AG20443 (cell line): ENCODE measurements around the gene KCND2.
"Not testable (repeated sequence)": the region's sequence is repeated elsewhere in the genome, so short reads cannot be mapped to it uniquely, and the experiment has no call there.

Experiments used
- DNase-seq: peaks from one replicate; pipeline ENCODE4 v3.0.0; 2012; ENCODE audit warnings: low spot score, mixed read lengths

Gene KCND2

DNA sequence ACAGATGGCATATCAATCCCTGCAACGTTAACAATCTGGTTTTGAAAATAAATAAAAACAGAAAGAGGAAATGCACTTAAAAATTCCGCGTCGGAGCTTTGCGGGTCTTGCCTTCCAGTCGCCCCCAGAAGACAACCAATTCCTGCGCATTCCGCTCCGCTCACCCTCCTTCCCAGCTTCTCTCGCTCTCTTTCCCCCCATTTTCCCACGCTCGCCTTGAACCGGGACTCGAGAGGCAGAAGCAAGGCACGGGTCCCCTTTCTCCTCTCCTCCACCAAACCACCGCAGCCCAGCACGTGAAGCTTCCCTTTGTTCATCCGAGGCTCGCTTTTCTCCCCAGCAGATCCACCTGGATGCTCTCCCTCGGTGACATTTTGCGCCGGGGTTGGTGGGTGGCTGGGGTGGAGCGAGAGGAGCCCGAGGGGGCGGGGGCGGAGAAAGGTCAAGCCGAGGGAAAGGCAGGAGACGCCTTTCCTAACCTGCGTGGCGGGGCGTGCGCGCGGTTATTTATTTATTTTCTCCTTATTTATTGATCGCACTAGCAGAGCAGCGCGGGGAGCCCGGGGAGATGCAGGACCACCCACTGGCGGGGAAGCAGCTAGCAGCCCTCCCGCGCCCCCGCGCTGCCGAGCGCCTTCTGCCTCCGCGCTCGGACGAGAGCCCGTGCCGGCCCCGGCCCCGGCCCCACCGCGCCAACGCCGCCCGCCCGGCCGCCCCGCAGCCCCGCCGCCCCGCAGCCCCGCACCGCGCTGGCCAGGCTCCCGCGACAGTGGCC, at the start of gene KCND2:
Gene KCND2, plus strand, starts transcription at position 475 of the 775 bp plus-strand sequence.
- peak; percentile 24 for DNase-seq

DNA sequence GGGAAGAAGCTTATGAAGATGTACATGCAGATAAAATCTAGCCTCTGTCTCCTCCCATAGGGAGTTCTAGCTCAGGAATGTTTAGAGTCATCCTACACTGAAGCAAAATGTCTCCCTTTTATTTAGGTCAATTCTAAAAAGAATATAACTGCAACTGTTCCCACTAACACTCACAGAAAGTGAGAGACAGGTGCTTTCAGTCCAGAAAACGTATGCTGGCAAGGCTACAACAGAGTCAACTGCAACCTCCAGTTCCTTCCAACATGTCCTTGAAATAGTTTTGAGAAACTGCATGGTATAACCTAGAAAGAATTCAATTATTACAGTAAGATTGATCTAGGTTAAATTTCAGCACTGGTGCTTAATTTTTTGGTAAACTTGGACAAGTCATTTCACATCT, 46.8 kb upstream of the KCND2 start:
- no peak for DNase-seq

DNA sequence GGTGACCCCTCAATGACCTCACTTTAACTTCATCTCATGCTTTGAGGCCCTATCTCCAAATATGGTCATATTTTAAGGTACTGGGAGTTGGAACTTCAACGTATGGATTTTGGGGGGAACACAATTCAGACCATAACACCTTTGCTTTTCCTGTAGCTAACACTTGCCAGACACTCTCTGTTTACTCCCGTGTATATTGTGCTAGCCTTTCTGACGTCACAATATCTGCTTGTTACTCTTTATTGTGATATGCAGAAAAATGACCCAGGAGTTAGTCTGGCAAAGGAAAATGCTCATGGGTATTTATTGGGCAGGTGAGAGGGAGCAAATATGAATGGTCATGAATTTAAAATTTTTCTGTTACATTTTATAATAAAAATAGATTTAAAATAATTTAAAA, 45.7 kb upstream of the KCND2 start:
- DNase-seq, result no peak

DNA sequence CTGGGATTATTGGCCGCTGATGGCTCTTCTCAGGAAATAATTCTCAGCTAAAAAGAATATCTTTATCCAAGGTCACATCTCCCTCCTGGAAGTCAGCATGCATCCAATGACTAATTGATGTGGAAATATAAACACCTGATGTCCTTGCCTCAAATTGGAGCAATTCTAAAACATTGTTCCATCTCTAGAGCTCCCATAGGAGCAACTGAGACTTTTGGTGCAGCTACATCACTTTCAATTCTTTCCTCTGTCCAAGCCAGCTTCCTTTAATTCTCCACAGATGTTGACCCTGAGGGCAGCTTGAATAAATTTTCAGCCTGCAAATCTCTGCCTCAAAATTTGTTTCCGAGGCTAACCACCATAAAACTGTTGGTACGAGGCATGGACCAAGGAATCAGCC, 43.9 kb upstream of the KCND2 start:
- DNase-seq, result no peak

DNA sequence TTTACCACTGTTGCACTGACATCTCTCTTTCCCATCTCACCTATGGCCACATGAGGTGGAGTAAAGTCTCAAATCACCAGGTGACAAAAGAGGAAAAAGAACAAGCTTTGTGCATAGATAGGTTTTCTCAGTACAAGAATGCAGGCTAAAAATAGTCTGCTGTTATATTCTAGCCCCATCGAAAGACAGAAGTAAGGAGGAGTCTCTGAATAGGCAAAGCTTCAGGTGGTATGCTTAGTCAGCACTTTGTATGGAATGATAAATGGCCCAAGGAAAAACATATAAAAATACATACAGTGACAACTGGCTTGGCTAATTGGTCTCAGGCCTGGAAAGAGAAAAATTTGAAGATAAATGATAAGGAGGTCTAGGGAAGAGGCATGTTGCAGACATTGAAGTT, 39.6 kb upstream of the KCND2 start:
- DNase-seq, result no peak

DNA sequence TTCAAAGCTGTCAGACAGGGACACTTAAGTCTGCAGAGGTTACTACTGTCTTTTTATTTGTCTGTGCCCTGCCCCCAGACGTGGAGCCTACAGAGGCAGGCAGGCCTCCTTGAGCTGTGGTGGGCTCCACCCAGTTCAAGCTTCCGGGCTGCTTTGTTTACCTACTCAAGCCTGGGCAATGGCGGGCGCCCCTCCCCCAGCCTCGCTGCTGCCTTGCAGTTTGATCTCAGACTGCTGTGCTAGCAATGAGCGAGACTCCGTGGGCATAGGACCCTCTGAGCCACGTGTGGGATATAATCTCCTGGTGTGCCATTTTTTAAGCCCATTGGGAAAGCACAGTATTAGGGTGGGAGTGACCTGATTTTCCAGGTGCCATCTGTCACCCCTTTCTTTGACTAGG, 32.6 kb upstream of the KCND2 start:
- not testable (repeated sequence) for DNase-seq

DNA sequence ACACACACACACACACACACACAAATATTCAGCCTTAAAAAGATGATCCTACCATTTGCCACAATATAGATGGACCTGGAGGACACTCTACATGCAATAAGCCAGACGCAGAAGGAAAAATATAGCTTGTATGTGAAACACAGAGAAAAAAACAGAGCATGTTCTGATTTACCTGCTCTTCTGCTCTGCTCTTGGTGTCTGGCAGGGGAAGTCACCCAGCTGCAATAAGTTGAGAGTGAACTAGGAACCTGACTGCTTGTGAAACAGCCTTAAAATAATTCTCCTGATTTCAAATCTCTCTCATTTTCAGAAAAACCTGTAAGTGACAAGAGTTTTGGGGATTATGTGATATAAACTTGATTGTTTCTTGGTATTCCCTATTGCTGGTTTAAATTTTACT, 31.0 kb upstream of the KCND2 start:
- no peak for DNase-seq

DNA sequence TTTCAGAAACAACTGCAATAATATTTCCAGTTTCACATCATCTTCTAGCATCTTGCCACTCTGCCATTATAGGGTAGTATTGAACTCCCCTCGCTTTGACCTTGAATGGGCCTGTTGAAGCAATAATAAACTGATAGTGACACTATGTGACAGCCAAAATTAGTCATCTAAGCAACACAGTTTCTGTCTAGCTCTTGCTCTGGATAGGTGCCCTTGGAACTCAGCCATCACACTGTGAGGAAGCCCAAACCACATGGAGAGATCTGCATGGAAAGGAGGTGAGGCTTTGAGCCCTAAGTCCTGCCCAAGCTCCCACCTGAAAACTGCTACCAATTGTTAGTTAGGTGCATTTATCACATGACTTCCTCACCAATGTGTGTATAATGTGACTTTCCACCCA, 18.1 kb upstream of the KCND2 start:
- no peak for DNase-seq

DNA sequence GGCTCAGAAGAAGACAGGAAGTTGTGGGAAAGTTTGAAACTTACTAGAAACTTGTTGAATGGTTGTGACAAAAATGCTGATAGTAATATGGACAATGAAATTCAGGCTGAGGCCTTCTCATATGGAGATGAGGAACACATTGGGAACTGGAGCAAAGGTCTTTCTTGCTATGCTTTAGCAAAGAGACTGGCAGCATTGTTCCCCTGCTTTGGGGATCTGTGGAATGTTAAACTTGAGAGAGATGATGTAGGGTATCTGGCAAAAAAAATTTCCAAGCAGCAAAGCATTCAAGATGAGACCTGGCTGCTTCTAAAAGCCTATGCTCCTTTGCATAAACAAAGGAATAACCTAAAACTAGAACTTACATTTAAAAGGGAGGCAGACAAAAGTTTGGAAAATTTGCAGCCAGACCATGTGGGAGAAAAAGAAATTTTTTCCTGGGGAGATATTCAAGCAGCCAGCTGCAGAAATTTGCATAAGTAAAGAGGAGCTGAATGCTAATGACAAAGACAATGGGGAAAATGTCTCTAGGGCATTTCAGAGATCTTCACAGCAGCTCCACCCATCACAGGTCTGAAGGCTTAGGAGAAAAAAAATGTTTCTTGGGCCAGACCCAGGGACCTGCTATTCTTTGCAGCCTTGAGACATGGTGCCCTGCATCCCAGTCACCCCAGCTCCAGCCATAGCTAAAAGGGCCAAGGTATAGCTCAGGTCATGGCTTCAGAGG, 16.5 kb upstream of the KCND2 start:
- DNase-seq, result no peak

DNA sequence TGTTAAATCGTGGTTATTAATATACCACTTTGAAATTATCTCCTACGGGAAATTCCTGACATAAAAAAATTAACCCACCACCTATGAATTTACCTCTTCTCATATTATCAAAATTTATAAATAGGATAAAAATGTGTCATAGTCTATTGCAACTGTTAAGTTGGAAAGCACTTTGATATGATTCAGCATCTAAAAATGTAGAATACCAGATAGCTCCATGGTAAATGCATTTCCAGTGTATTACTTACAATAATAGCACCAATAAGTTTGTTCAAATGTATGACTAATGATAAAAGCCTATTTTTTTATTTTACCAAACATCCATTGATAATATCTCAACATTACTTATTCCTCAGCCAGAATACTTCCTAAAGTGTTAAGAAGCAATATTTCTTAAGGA, 13.6 kb upstream of the KCND2 start:
- no peak for DNase-seq

DNA sequence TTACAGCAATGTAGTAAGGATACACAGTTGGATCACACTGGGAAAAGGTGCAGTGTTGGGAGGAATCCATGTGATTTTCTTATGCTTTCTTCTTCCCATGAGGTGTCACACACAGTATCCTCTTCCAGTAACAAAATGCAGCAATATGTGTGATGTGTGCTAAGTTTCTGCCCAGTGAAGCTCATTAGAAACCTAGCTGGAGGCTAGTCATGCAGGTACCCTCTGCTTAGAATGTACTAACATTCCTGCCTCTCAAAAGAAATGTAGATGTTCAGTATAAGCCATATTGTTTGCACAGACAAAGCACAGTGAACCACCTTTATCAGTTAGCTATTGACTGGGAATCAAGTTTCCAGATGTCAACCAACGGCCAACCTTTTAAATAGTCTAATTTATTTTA, 12.9 kb upstream of the KCND2 start:
- DNase-seq, result no peak

DNA sequence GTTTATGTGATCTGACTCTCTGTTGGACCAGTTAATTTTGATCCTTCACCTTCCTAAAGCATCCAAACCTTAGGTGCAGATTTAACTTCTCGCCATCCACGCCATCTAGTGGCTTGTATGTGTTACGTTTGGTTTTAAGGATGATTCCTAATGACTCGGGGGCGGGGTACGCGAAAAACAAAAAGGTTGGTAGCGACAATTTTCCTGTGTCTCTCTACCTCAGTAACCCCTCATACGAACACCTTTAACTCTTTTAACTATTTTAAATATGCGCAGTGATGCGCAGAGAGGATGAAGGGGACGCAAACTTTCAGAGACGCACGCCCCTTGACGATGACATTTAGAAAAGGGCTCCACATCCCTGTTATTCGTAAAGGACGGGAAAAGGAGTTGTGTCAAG, 714 bp upstream of the KCND2 start:
- peak; percentile 66 for DNase-seq

DNA sequence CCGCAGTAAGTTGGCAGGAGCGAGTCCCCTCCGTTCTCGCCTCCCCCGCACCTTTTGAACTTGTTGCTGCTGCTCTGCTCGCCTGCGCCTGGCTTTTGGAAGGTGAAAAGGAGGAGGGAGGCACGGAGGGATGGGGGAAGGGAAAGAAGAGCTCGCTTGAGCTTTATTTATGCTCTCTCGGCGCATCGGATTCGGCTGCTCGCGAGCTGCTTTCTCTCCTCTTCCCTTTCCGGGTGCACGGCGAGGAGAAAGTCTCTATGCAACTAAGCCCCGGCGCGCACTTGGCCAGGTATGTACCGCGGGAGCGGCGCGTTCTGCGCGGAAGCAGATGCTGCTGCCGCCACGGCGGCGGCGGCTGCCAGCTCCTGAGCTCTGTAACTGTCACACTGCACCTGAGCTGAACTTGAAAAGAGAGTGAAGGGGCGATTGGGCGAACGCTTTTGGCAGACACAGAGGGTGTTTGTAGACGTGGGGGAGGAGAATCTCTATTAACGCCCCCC, 551 bp downstream of the KCND2 start:
- DNase-seq, result peak; percentile 17

DNA sequence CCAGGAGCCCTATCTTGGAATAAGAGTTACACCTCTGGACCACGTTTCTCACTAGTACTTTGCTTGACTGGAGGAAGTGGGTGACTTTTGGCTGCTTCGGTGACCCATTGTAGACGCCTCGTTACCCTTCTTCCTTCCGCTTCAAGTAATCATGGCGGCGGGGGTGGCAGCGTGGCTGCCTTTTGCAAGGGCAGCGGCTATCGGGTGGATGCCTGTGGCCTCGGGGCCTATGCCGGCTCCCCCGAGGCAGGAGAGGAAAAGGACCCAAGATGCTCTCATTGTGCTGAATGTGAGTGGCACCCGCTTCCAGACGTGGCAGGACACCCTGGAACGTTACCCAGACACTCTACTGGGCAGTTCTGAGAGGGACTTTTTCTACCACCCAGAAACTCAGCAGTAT, 1.5 kb downstream of the KCND2 start:
- no peak for DNase-seq

DNA sequence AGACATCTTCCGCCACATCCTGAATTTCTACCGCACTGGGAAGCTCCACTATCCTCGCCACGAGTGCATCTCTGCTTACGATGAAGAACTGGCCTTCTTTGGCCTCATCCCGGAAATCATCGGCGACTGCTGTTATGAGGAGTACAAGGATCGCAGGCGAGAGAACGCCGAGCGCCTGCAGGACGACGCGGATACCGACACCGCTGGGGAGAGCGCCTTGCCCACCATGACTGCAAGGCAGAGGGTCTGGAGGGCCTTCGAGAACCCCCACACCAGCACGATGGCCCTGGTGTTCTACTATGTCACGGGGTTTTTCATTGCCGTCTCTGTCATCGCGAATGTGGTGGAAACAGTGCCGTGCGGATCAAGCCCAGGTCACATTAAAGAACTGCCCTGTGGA, 1.9 kb downstream of the KCND2 start:
- DNase-seq, result no peak

DNA sequence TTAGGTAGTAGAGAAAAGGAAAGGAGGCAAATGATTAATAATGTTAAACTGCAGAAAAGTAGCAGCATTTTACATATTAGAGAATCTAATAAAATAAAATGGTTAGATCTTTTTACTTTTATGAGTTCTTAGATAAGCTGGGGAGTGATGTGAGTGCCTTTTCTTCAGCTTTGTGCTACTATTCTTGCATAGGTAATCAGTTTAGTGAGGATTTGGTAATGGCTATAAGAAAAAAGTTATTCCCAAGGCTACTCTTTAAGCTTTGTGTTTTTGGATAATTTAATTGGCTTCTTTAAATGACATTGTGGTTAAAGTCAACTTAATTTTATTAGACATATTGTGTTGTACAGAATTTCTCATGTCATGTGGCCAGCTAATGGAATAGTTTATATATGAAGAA, 3.7 kb downstream of the KCND2 start:
- DNase-seq, result no peak

DNA sequence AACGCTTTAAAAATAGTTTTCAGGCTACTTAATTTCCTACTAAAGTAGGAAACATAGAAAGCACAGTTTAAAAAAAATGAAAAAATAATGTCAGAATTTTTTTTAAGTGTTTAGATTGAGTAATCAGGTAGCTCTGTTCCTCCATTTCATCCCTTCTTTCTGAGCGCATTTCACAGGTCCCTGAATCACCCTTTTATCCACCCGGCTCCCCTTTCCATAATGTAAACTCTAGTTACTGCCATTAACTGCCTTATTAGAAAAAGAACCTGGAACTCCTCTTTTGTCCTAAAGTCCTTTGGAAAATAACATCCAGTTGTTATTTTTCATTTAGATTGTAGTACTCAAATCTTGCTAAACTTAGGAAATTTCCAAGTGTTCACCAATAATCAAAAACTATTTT, 5.8 kb downstream of the KCND2 start:
- DNase-seq, result no peak

DNA sequence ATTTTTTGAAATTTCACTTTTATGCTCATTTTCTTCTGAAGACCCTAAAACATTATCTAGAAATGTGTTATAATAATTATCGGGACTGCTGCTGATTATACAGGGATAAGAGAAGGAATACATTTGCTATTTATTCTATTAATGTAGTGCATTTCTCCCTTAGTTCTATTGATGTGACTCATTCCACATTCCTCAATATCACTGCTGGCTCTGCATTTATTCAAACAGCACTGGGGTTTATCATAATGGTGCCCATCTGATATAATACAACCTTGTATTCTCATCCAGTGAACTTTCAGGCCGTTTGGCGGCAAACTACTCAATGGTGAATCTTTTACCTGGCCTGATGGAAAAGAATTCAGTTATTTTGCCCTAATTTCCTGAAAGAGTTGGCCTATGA, 7.8 kb downstream of the KCND2 start:
- no peak for DNase-seq

DNA sequence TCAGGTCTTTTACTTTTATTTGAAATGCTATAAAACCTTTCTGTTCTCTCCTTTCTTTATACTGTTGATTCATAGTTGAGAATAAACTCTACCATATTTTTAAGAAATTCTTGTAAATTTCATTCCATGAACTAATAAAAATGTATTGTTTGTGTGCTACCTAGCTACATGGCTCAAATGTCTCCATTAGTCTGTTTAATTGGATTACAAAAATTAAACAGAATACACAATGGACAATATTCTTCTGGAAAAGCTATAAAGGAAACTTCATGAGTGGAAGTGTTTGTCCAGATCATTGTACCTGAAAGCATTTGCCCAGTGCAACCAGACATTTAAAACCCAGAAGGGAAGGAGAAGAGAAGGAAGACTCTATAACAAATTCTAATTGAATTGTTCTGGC, 20.1 kb downstream of the KCND2 start:
- no peak for DNase-seq

DNA sequence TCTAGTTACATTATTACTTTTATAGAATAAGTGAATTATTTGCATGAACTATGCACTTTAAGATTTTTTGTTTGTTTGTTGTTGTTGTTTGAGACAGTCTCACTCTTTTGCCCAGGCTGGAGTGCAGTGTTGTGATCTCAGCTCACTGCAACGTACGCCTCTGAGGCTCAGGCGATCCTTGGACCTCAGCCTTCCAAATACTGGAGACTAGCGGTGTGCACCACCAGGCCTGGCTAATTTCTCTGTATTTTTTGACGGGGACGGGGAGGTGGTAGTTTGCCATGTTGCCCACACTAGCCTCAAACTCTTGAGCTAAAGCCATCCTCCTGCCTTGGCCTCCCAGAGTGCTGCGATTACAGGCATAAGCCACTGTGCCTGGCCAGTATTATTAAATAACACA, 29.2 kb downstream of the KCND2 start:
- no peak for DNase-seq

DNA sequence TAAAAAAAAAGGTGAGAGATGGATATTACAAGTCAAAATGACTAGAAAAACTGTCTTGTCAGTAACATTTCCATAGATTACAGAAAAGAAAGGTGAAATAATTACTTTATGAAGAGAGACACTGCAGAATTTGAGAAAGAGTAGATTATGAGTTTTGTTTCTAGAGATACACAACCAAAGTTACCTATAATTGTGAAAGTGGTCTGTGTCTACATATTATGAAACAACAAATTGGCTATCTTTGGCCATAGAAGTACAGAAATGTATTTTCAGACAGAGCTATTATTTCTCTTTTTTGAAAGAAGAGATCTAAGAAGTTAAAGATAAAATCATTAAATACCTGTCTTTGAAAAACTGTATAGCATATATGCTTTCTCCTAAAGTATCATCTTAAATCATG, 30.1 kb downstream of the KCND2 start:
- DNase-seq, result no peak

DNA sequence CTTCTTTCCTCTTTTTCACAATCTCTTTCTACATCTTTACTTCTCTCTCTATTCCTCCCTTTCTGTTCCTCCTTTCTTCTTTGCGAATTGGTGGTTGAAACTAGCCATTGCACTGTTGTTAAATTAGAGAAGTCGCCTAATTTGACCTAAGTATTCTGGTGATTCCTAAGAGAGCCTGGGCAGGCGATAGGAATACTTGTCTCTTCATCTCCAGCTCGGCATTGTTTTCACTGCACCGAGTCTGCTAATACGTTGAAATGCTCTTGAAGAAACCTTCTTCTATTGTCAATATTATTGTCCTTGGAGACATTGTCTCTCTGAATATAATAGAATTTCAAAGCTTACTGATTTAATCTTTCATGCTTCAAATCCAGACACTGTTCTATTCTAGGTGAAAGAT, 31.7 kb downstream of the KCND2 start:
- no peak for DNase-seq

DNA sequence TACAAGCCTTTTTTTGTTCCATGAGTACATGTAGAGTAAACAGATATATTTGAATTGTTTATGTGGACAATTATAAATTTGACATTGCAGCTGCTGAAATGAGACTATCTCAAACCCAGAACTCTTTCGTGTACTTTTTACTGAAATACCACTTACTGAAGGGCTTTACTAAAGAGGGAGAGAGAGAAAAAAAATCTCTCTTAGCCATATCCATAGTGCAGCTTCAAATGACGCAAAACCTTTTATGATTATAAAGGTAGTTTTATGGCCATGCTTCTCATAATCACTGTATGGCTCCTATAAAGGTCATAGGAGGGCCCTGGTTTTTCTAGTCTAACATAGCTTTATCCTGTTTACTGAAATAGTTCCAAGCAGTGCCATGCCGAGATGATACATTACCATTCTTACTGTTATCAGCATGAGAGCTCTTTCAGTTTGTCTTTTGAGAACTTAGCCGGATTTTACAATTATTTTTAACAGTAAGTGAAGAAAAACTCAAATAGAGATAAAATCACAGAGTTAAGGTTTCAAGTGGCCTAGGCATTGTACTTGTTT, 35.1 kb downstream of the KCND2 start:
- DNase-seq, result no peak
